CD14-positive monocyte (primary cell): ENCODE data around the gene NFE2. TPM values are rescaled to one million over a fixed set of nuclear protein-coding genes. Genes with fewer than 3 reads are reported as not detected.
A peak's percentile ranks its signal among the peaks of the same experiment; 100 is the strongest.

Experiments used
- DNase-seq, 3 donors: peaks; one replicate each; pipeline ENCODE4 v3.0.0-alpha.2; 2011 to 2022
- H2AFZ ChIP-seq: 2 replicates; pipeline ENCODE4 v1.6.0; 2012; ENCODE audit warnings: mild to moderate bottlenecking, low read depth, low read length, inconsistent platforms; ENCODE audit not compliant: insufficient read depth, poor library complexity, severe bottlenecking
- H3K27ac ChIP-seq, 2 donors: 1 replicate in 1 of 2; 2 replicates in 1 of 2; pipeline ENCODE4 v1.5.1; 2012 to 2013; ENCODE audit warnings: low read length in 2 of 2, control low read depth in 1 of 2, inconsistent platforms in 1 of 2, low read depth in 1 of 2, mild to moderate bottlenecking in 1 of 2
- H3K27me3 ChIP-seq, 2 donors: one replicate each; pipeline versions ENCODE4 v1.6.0 to v1.6.1; 2011 to 2013; ENCODE audit warnings: low read length in 2 of 2; ENCODE audit not compliant: control insufficient read depth in 2 of 2, insufficient read depth in 2 of 2
- H3K36me3 ChIP-seq, 2 donors: replicated peaks in 1 of 2; 1 replicate in 1 of 2; 2 replicates in 1 of 2; pipeline versions ENCODE4 v1.5.1 to v1.6.1; 2012 to 2013; ENCODE audit warnings: low read length in 2 of 2, control low read depth in 1 of 2, inconsistent platforms in 1 of 2, mild to moderate bottlenecking in 1 of 2; ENCODE audit not compliant: insufficient read depth in 2 of 2, control insufficient read depth in 1 of 2
- H3K4me1 ChIP-seq, 2 donors: 1 replicate in 1 of 2; 2 replicates in 1 of 2; pipeline versions ENCODE4 v1.5.1 to v1.6.1; 2012 to 2013; ENCODE audit warnings: low read length in 2 of 2, control low read depth in 1 of 2, inconsistent platforms in 1 of 2, mild to moderate bottlenecking in 1 of 2, moderate library complexity in 1 of 2; ENCODE audit not compliant: insufficient read depth in 2 of 2, control insufficient read depth in 1 of 2
- H3K4me2 ChIP-seq: replicated peaks from 2 replicates; pipeline ENCODE3; 2012; ENCODE audit warnings: low read length, moderate library complexity, mild to moderate bottlenecking; ENCODE audit not compliant: poor library complexity, severe bottlenecking; ENCODE audit errors: extremely low read depth
- H3K4me3 ChIP-seq, 3 experiments: fragments of 200-600 bp in 1 of 3; sonication (generic) in 1 of 3; replicated peaks in 1 of 3; 1 replicate in 2 of 3; 2 replicates in 1 of 3; pipeline ENCODE4 v1.5.1; 2011 to 2013; ENCODE audit warnings: low read length in 3 of 3, mild to moderate bottlenecking in 3 of 3, control low read depth in 2 of 3, low read depth in 2 of 3, inconsistent platforms in 1 of 3, moderate library complexity in 1 of 3
- H3K79me2 ChIP-seq: 2 replicates; pipeline ENCODE4 v1.6.0; 2012; ENCODE audit warnings: mild to moderate bottlenecking, control low read depth, inconsistent platforms, low read length, moderate library complexity; ENCODE audit not compliant: insufficient read depth
- H3K9ac ChIP-seq: 2 replicates; pipeline ENCODE4 v1.6.0; 2017; ENCODE audit warnings: low read length, mild to moderate bottlenecking; ENCODE audit not compliant: insufficient read depth, poor library complexity, severe bottlenecking
- H3K9me3 ChIP-seq, 2 donors: replicated peaks in 1 of 2; 1 replicate in 1 of 2; 2 replicates in 1 of 2; pipeline versions ENCODE4 v1.5.1 to v1.6.1; 2012 to 2013; ENCODE audit warnings: low read length in 2 of 2, control low read depth in 1 of 2; ENCODE audit not compliant: control insufficient read depth in 1 of 2, insufficient read depth in 1 of 2
- H4K20me1 ChIP-seq: 2 replicates; pipeline ENCODE4 v1.6.0; 2012; ENCODE audit warnings: mild to moderate bottlenecking, low read length, control low read depth, moderate library complexity; ENCODE audit not compliant: insufficient read depth
- H3K27ac Mint-ChIP-seq, 7 donors: one replicate each; pipeline ENCODE4 v1.8.0; 2020; ENCODE audit warnings: mild to moderate bottlenecking in 7 of 7, mixed read lengths in 7 of 7, moderate library complexity in 6 of 7, inconsistent platforms in 2 of 7
- H3K27me3 Mint-ChIP-seq, 3 donors: one replicate each; pipeline ENCODE4 v1.8.0; 2021 to 2022; ENCODE audit warnings: low read depth in 3 of 3, mild to moderate bottlenecking in 3 of 3, mixed read lengths in 3 of 3, moderate library complexity in 3 of 3, inconsistent platforms in 1 of 3
- H3K36me3 Mint-ChIP-seq, 2 donors: one replicate each; pipeline ENCODE4 v1.8.0; 2020; ENCODE audit warnings: mixed read lengths in 2 of 2, inconsistent platforms in 1 of 2, mild to moderate bottlenecking in 1 of 2
- H3K4me1 Mint-ChIP-seq: one replicate; pipeline ENCODE4 v1.8.0; 2020; ENCODE audit warnings: mild to moderate bottlenecking, mixed read lengths
- H3K4me3 Mint-ChIP-seq, 2 donors: one replicate each; pipeline ENCODE4 v1.8.0; 2020; ENCODE audit warnings: mild to moderate bottlenecking in 2 of 2, mixed read lengths in 2 of 2, moderate library complexity in 1 of 2
- H3K9me3 Mint-ChIP-seq, 7 donors: one replicate each; pipeline ENCODE4 v1.8.0; 2020 to 2022; ENCODE audit warnings: mixed read lengths in 7 of 7, mild to moderate bottlenecking in 6 of 7, moderate library complexity in 6 of 7, inconsistent platforms in 2 of 7
- WGBS: methylation state at CpG from one replicate; pipeline ENCODE4 v1.1.5; 2013; ENCODE audit warnings: missing lambda C conversion rate; ENCODE audit not compliant: insufficient coverage; 5-methylcytosine and 5-hydroxymethylcytosine counted together
- intact Hi-C, 2 donors: fragments of 100-400 bp; cut with micrococcal nuclease; formaldehyde crosslinking; loops; one replicate each; pipeline versions ENCODE4 v1.15.0 to v1.15.1; 2023
- polyA plus RNA-seq, 3 donors: library from polyadenylated mRNA; depleted of rRNA in 1 of 3; unstranded in 2 of 3; stranded (reverse) in 1 of 3; fragments of 300-500 nt in 2 of 3; fragments of >200 nt in 1 of 3; fragmentation: Illumina TruSeq in 2 of 3; gene quantifications; 1 replicate in 2 of 3; 2 replicates in 1 of 3; pipeline ENCODE4 v1.2.3, GENCODE V29; 2012 to 2021
- TF ChIP-seq, protein P1 (sequence below): fragments of 200-600 bp; IDR thresholded peaks from one replicate; pipeline ENCODE4 v1.8.0; 2022; ENCODE audit warnings: antibody characterized with exemption, mild to moderate bottlenecking

Gene NFE2
- polyA plus RNA-seq, 3 donors: 79.5 to 157 (median 95.6) TPM

DNA sequence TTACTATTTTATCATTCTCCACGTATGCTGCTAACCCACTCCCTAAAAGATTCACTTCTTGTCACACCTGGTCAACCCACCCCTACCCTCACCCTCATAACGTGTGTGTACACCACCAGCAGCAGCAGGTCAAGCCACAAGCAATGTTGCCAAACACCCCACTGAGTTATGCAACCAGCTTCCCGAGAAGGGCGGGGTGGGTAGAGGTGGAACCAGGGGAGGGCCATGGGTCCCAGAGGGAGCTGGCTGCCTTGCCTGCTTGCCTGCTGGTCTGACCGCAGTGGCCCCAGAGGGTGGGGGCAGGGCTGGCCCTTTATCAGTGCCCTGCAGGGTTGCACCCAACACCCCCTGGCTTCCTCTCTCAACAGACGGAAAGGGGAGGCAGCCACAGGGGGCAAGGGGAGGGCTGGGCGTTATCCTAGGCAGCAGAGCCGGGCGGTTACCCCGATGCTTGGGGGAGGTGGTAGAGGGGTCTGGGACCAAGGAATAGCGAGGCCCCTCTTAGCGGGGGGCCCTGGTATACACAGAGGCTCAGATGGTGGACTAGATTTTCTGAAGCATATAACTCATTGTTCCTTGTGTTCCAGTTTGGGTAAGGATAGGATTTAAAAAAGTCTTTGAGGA, 3.5 kb upstream of the NFE2 start:
- H3K9me3 ChIP-seq: no peaks in the 10 kb centered on the region
- Mint-ChIP-seq H3K4me1 (peaks cover 80% of the 10 kb centered on the region), H3K27me3 (peaks cover 1 to 2% (median 1%) of the 10 kb centered on the region in 3 donors), H3K9me3 (peaks cover 0 to 2% (median 0%) of the 10 kb centered on the region in 7 donors), H3K27ac (peak overlapping the region; percentile 86 to 93 (median 92)), H3K36me3 (peaks cover 2 to 5% of the 10 kb centered on the region in 2 donors), H3K4me3 (peak overlapping the region; percentile 67 to 81)
- intact Hi-C loops: no loop called here
- peaks cover 73% of the 10 kb centered on the region for H3K79me2 ChIP-seq
- H3K9ac ChIP-seq: peak overlapping the region; percentile 51
- peak overlapping the region; percentile 23 to 76 (median 28) for H3K4me3 ChIP-seq
- no peaks in the 10 kb centered on the region for H3K27me3 ChIP-seq
- H3K36me3 ChIP-seq: no peaks in the 10 kb centered on the region
- peaks cover 83 to 91% of the 10 kb centered on the region in 2 donors for H3K4me1 ChIP-seq
- TF ChIP-seq, protein P1, sequence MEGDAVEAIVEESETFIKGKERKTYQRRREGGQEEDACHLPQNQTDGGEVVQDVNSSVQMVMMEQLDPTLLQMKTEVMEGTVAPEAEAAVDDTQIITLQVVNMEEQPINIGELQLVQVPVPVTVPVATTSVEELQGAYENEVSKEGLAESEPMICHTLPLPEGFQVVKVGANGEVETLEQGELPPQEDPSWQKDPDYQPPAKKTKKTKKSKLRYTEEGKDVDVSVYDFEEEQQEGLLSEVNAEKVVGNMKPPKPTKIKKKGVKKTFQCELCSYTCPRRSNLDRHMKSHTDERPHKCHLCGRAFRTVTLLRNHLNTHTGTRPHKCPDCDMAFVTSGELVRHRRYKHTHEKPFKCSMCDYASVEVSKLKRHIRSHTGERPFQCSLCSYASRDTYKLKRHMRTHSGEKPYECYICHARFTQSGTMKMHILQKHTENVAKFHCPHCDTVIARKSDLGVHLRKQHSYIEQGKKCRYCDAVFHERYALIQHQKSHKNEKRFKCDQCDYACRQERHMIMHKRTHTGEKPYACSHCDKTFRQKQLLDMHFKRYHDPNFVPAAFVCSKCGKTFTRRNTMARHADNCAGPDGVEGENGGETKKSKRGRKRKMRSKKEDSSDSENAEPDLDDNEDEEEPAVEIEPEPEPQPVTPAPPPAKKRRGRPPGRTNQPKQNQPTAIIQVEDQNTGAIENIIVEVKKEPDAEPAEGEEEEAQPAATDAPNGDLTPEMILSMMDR: no peak
- peak overlapping the region; percentile 62 for H2AFZ ChIP-seq
- H3K27ac ChIP-seq: peak overlapping the region; percentile 65 to 80
- no peaks in the 10 kb centered on the region for H4K20me1 ChIP-seq
- H3K4me2 ChIP-seq: peak overlapping the region; percentile 95
- WGBS: 0% methylated on average over 6 of the region's 12 CpGs
- DNase-seq: peak; percentile 73 to 88 (median 84)

DNA sequence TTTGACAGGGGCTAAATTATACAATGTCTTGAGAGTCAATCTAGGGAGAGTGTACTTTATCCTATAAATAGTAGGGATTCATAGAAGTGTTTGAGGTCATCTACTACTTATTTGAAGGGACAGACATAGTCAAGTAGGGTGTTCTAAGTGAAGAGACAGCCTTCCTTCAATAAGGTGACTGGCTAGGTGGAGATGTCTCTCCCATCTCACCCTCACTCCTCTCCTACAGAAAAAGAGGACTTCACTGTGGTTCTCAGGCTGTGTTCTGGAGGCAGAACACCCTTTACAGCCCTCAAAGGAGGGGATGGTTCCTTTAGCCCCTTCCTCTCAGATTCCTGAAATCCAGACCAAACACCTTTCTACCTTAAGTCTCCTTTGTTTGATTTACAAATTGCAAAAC, 2.8 kb upstream of the NFE2 start:
- TF ChIP-seq, protein P1: no peak
- intact Hi-C loops: no loop called here
- Mint-ChIP-seq H3K4me3 (peak overlapping the region in 1 of 2 donors; percentile 46), H3K27ac (peak overlapping the region; percentile 86 to 93 (median 92)), H3K4me1 (peaks cover 84% of the 10 kb centered on the region), H3K36me3 (peaks cover 2 to 10% of the 10 kb centered on the region in 2 donors), H3K27me3 (peaks cover 1 to 2% (median 1%) of the 10 kb centered on the region in 3 donors), H3K9me3 (peaks cover 0 to 2% (median 0%) of the 10 kb centered on the region in 7 donors)
- Histone ChIP-seq H3K4me2 (peak overlapping the region; percentile 95), H3K9me3 (no peaks in the 10 kb centered on the region), H3K36me3 (no peaks in the 10 kb centered on the region), H3K4me1 (peaks cover 87 to 97% of the 10 kb centered on the region in 2 donors), H3K27ac (peak overlapping the region in 1 of 2 donors; percentile 80), H3K4me3 (peak overlapping the region in 1 of 3 experiments; percentile 76), H4K20me1 (no peaks in the 10 kb centered on the region), H3K27me3 (no peaks in the 10 kb centered on the region), H2AFZ (no peak overlapping the region), H3K79me2 (peaks cover 80% of the 10 kb centered on the region), H3K9ac (peak overlapping the region; percentile 22)
- DNase-seq: no peak
